8988T (cell line): Measurements from ENCODE around the gene RCVRN.

ENCODE experiments used
- DNase-seq: peaks from one replicate; pipeline ENCODE4 v3.0.0; 2011

RCVRN gene

DNA sequence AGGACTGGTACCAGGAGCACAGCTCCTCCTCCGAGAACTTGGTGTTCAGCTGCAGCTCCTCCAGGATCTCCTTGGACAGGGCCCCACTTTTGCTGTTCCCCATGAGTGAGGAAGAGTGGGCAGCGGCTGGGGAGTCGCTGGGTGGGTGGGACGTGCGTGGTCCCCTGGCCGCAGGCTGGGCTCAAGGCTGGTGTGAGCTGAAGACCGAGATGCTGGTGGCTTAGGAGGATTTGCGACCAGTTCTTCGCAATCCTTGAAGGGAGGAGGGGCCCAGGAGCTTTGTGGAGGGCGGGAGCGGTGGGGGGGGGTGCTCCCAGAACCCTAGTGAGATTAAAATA lies at the start of gene RCVRN:
RCVRN (minus strand) TSS at position 194 of the 338 bp plus-strand sequence; CDS start at position 103, 91 bp downstream.
- DNase-seq, result no peak

DNA sequence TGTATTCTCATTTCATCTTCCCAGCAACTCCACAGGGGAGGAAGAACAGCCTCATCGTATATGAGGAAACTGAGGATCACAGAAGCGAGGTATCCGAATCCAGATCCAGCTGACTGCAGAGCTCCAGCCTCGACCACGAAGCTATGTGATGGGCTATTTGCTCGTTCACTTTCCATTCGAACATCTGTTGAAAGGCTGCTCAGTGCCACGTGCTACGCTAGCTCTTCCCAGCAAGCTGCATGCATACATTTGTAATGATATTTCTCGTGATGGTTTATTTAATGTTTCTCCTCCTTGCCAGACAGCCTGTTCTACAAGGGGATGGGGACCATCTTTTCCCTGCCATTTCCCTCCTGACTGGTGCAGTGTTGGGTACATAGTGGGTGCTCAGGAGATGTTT lies 48.4 kb upstream of the RCVRN start:
- DNase-seq, result no peak

DNA sequence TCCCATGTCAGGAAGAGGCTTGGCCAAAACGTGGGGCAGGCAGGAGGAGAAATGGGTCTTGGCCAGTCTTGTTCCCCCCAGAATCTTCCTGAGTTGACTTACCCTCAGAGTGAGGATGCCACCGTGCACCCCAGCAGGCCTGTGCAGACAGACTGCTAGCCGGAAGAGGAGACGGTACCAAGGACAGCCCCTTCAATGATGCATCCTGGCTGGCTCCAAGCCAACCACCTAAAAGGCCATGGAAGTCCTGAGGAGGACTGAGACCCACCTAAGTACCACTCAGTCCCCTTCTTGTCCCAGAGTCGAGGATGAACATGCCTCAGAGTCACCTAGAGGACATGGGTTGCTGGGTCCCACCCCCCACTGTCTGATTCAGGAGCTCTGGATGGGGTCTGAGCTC lies 46.7 kb upstream of the RCVRN start:
- DNase-seq, result no peak

DNA sequence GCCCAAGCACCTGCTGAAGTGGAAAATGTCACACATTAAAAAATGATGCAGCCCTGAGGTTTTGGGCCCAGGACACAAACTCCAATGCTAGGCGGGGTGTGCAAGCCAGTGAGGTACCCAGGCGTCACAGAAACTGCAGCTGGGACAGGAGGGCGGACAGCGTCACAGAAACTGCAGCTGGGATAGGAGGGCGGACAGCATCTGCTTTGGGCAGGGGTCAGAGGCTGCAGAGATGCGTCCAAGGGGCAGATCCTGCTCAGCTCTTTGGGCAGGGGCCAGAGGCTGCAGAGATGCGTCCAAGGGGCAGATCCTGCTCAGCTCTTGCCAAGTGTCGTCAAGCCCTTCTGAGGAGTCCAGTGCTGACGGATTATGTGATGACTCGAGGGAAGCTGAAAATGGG lies 43.9 kb upstream of the RCVRN start:
- no peak for DNase-seq

DNA sequence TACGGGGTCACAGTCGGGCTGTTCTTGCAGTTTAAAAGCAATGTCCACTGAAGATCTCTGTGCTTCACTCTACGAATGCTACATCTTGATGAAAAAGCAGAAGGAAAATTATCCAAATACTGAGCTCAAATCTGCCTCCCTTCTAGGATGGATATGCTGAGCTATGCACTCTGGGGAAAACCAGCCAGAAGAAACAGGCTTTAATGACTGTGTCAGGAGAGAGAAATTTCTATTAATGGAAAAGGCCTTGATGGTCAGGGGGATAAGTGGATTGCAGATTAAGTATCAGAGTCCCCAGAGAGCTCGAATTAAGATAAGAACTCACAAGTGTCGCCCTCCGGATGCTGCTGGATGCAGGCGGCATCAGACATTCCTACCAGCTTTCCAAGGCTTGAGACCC lies 39.6 kb upstream of the RCVRN start:
- DNase-seq, result no peak

DNA sequence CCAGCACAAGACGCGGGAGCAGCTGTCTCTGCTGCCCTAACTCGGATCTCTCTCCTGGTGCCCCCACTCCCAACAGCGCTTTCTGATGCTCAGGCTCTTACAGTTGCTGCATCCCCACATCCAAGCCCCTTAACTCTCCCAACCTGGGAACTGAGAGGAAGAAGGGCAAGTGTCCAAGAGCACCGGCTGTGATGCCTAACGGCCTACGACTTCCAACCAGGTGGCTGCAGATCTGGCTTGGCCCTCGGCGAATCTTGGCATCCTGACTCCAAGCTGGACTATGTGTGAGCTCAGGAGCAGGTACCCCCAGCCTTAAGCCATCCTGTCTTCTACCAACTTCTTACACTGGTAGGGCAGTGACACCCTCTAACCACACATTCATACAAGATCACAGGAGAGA lies 38.3 kb upstream of the RCVRN start:
- DNase-seq, result no peak

DNA sequence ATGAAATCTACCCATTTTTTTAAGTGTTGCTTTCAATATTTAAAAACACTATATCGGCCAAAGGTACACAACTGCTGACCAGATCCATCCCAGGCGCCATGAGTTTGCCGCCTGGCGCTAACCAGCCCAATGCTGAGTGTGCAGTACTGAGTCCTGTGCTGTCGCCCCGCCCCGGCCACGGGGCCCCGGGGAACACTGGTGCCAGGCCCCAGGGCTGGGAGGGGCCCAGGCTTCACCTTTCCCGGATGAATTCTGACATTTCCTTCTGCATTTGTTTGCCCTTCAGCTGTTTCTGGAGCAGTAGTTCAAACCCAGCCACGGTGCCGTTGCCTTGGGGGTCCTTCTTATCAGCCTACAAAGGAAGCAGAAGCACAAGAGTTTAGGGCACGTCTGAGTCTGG lies 37.8 kb upstream of the RCVRN start:
- no peak for DNase-seq

DNA sequence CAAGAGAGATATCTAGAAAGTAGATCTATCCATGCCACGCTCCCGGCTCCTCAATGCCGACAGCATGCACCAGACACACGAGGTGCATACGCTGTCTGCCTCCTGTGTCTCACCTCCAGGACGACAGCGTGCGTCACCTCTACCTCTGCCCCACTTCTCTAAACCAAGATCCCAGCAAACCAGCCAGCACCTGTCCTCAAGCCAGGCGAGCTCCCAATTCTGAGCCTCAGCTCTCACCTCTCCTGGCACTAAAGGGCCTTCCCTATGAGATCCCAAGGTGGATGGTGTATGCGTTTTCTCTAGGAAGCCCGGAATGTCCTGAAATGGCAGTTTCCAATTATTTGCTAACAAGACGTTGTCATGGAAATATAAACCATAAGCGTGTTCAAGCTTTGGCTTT lies 36.2 kb upstream of the RCVRN start:
- DNase-seq, result no peak

DNA sequence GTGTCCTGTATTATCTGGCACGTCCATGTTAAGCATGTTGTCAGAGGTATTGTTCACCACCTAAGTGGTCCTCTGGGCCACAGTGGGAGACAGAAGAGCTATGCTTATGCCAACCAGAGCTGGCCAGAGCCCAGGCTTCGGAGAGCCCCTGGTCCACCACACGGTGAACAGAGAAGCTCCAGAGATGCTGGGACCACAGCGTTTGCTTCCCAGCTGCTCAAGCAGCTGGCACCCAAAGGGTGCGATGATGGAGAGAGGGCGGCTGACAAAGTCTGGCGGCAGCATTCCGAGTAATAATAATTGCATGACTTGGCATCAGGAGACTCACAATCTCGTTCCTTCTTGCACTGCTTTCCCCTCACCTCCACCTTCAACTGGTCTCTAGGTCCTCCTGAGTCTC lies 35.8 kb upstream of the RCVRN start:
- DNase-seq, result no peak

DNA sequence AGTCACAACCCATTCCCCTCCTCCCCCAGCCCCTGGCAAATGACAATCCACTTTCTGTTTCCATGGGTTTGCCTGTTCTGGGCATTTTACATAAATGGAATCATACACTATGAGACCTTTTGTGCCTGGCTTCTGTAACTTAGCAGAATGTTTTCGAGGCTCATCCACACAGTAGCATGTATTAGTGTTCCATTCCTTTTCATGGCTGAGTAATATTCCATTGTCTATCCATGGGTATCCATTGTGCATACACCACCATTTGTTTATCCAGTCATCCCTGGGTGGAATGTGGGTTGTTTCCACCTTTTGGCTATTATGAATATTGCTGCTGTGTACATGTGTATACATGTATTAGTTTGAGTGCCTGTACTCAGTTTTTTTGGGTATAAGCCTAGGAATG lies 33.7 kb upstream of the RCVRN start:
- DNase-seq, result no peak

DNA sequence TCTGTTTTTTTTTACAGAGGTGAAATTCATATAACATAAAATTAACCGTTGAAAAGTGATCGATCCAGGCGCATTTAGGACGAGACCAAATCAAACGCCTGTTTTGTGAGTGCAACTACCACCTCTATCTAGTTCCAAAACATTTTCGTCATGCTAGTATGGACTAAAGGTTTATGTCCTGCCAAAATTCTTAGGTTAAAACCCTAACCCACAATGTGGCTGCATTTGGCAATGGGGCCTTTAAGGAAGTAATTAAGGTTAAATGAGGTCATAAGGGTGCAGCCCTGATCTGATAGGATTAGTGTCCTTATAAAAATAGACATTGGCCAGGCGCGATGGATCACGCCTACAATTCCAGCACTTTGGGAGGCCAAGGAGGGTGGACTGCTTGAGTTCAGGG lies 32.8 kb upstream of the RCVRN start:
- no peak for DNase-seq

DNA sequence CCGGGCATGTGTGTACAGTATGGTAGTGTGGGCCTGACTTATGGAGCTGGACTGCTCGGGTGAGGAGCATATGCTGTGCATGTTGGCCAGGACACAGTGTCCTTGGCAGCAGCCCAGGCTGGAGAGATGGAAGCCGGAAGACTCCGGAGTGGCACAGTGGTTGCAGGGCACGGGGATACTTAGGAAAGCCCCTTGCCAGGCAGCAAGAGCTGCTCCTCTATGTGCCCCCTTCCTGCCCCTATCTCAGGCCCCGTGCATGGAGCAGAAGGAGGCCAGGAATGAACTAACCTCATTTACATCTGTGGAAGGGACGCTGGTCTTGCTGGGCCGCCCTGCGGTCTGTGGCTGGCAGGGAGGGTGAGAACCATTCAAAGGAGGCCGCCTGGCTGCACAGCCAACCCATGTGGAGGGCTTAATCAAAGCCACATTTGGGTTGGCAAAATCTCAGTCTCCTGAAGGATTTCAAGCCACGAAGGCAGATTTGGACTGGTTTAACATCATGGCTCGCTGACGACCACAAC lies 32.2 kb upstream of the RCVRN start:
- no peak for DNase-seq

DNA sequence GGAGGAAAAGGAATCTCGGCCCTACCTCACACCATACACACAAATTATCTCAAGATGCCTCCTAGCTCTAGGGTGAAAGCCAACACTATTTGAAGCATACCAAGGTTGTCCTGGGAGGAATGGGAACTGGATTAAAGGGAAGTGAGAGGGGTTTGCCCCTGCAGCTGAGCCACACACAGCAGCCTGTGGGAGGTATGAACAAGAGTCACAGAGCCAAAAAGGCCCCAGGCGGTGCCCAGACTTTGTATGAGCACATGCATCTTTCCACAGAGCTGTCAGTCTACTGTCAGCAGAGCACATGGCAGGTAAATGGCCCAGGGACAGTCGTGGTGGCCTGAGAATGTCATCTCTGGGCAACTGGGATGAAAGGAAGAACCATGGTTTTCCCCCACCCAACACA lies 31.0 kb upstream of the RCVRN start:
- DNase-seq, result no peak

DNA sequence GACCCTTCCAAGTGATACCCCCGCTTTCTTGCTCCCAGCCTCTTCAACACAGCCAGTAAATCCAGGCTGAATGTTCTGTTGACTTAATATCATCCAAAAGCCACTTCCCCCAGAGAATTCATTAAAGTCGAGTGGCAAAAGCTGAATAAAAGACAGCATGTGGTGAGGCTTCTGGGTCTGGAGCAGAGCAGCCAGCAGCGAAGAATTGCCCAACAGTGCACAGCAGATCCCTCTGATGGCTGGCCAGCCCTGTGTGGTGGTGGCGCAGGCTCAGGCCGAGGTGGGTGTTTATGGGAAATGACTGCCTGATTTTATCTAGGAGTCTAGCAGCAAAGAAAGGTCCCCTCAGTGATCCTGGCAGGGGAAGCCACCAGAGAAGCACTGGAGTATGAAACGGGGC lies 30.3 kb upstream of the RCVRN start:
- DNase-seq, result no peak

DNA sequence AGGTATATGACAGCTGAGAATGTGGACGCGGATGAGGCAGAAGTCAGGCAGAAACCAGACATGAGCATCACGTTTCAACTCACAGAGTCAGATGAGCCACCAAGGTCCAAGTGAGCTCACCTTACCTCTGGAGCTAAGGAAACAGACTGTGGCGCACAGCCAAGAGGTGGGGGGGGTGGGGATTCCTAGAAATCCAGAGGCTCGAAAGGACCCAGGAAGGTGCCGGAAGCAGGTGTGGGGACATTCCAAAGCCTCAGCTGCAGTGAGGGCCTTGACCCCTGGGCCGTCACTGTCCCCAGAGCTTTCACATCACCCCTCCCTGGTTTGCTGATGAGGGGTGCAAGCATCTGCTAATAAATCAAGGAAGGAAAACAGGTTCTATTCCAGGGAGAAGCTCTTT lies 29.3 kb upstream of the RCVRN start:
- no peak for DNase-seq

DNA sequence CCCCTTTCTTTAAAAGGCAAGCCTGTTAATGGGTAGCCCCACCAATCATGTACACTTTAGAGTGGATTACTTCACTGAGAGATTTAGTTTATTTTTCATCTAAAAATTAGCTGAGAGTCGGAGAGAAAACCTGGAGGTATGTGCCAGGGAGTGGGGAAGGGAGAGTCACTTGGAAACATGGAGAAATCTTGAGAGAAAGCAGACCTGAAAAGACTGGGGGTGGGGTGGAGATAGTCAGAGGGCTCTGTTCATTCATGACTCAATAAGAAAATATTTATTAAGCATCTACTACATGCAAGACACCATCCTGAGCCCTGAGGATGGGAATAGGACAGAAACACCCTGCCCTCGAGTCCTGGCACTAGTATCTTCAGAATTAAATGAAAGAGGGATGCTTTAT lies 27.4 kb upstream of the RCVRN start:
- DNase-seq, result no peak

DNA sequence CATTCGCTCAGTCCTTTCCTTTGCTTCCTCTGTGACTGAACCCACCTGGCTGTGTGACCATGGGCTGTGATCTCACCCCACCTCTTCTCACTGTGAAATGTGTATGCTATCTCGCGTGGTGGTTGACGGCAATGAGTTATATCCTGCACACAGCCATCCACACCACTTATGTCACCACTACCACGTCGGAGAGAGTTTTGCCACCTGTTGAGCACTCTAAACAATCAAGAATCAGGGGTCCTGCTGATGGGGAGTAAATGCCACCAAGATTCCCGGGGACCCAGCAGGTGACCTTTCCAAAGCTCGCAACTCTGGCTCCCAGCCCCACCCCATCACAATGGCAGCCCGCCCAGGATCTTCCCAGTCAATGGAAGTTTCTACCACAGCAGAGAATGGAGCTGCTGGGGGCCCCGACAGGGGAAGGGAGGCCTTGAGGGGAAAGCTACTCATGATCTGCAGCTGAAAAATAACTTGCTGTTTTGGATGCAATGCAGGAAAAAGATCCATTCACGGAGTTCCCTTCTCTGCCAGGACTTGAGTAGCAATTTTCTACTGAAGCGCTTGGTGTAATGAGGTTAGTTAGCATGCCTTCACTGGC lies 26.2 kb upstream of the RCVRN start:
- no peak for DNase-seq

DNA sequence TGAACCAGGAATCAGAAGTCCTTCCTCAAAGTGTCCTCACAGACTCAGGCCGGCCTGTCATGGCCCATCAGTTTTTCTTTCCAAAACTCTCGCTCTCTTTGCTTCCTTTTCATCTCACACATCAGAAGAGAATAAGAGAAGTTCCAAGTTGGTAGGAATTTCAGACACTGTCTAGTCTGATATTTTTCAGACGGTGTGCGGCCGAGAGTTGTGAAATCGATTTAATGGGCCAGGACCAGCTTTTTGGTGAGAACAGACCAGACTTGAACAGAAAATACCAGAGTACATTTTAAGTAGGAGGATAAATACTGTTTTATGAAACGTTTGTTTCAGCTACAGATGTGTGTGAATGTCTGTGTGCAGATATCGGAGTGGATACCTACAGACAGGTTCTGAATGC lies 24.8 kb upstream of the RCVRN start:
- DNase-seq, result no peak

DNA sequence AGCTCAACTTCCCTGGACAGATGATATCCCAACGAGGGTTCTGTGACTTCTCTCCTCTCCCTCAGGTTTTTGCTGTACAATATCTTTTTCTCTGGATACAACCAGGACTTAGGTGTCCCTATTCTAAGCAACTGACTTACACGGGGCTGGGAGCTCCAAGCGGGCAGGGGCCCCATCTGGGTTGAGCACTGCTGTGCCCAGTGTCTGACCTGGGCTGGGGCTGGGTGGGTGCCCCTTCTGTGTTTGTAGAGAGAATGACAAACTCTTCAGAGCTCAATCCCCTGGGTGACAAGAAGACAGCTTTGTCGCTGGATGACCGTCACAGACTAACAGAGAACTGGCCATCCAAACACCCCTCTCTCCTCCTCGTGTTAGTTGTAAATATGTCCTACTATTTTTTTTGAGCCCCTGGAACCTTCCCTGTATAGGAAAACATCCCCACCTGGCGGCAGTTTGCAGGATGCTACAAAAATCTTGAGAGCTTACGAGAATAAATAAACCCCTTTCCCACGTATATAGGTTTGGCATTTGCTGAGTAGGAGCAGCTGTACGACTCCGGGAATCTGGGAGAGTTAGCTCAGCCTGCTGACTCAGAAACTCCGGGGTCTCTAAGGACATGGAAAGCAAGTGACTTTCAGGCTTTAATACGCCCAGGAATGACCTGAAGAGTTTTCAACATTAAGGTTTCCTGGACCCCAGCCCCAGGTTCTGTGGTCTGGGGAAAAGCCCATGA lies 23.7 kb upstream of the RCVRN start:
- DNase-seq, result peak; percentile 44

DNA sequence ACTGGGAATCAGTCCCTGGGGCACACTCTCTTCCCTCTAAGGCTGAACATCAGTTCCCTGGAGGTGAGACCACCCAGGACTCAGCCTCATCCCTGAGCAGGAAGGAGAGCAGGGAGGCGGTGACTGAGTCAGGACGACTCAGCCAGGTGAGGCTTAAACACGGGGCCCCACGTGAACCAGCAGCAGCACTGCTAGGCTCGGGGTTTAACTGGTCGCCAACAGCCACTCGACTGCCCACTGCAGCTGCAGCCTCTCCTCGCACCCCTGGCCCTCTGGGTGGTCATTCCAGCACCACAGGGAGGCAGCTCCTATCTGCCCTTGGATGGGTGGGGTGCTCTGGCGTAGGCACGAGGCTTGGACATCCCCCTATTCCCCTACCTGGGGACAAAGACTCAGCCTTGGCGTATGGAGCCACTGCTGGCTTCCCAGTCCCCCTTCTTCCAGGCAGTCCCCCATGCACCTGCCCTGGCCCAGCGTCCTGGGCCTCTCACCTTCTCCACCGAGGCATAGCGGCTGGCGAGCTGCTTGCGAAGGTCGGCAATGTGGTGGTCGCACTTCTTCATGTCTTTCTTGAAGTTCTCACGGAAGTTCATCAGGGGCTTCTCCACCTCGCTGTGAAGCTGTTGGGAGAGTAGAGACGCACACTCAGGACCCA lies 21.2 kb upstream of the RCVRN start:
- DNase-seq, result no peak

DNA sequence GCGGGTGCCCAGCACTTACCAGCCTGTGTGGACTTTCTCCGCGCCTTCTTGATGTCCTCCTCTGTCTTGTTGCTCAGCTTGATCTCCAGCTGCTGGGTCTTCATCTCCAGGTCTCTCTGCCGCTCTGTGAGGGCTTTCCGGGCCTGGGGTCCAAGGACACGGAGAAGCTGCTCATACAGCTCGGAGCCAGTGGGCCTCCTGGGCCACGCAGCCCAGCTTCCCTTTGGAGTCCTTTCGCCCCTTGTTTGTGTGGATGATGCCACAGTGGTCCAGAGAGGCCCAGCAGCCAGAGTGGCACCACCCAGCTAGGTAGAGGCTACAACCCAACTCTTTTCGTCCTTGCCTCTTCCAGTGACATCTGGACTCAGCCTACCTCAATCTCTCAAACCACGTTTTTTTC lies 20.4 kb upstream of the RCVRN start:
- DNase-seq, result no peak

DNA sequence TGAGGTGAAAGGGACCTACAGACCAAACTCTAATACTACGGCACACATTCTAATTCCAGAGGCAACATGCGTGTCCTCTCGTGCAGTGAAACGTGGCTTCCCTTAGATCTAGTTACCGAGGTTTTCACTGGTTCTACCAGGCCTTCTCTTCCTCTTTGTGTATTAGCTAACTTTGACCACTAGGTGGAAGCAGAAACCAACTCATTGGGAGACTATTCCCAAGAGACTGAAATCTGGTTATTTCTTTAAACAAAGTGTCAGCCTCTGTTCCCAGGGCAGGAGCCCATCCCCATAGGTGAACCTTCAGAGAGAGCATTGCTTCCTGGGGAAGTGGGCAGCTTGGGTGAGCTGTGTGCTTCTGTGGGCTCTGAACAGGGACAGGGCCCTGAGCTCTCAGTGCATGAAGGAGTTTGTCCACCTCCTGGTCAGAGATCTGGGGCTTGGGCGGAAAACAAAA lies 19.7 kb upstream of the RCVRN start:
- no peak for DNase-seq

DNA sequence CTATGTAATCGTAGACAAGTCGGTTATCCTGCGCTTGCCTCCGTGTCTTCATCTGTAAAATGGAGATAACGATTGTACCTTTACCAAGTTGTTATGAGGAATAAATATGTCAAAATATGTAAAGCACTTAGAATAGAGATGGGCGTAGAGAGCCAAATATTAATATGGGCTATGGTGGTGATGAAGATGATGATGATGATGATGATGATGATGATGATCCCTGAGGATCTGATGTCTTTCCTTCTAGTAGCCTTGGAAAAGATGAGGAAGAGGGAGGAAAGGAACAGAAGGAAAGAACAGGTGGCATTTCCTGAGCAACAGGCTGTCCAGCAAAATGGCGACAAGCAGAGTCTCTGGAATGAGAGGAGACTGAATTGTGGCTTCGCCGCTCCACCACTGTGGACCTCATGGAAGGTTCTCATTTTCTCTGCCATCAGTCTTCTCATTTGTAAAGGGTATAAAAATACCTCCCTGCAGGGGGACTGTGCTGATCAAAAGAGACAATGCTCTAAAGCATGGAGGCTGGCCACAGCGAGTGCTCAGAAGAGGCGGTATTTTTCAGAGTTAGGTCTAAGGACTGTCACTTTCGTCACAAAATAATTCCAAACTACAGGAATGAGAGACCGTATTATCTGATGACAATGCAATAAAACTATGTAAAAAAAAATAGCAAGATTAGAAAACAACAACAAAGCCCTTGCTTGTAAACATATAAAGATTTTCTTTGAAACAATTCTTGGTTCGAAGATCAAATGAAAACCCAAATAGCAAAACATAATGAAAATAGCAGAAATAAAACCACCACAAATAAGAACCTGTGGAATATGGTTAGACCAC lies 17.2 kb upstream of the RCVRN start:
- no peak for DNase-seq
